HG03565 (cell line): ENCODE data around the gene MRPL55.

Experiments used
- ATAC-seq: cut with Tn5 transposase; IDR thresholded peaks from one replicate; pipeline ENCODE4 v1.9.1; 2021; ENCODE audit warnings: mild to moderate bottlenecking, moderate library complexity; ENCODE audit not compliant: unreplicated experiment

The MRPL55 gene

GRCh38 chr1:228102791-228103620, 6.1 kb downstream of the MRPL55 start, which contains the start of gene C1orf35:
Gene C1orf35 (minus strand): TSS chr1:228103325. CDS start chr1:228103227, 98 bp downstream.
- peak; percentile 73 for ATAC-seq

- no peak for ATAC-seq
Observed at GRCh38 chr1:228101994-228102790, 6.9 kb downstream of the MRPL55 start.

GRCh38 chr1:228101614-228101993, 7.5 kb downstream of the MRPL55 start:
- no peak for ATAC-seq

- ATAC-seq: no peak
Observed at GRCh38 chr1:228100822-228101613, 8.1 kb downstream of the MRPL55 start.

- no peak for ATAC-seq
Observed at GRCh38 chr1:228099331-228099732, 9.8 kb downstream of the MRPL55 start.

- no peak for ATAC-seq
Observed at GRCh38 chr1:228098323-228098931, 10.7 kb downstream of the MRPL55 start.

GRCh38 chr1:228097333-228098081, 11.6 kb downstream of the MRPL55 start:
- ATAC-seq: no peak

- no peak for ATAC-seq
Observed at GRCh38 chr1:228096416-228097332, 12.4 kb downstream of the MRPL55 start.

- no peak for ATAC-seq
Observed at GRCh38 chr1:228095938-228096337, 13.2 kb downstream of the MRPL55 start.

- ATAC-seq: no peak
Observed at GRCh38 chr1:228095161-228095560, 13.9 kb downstream of the MRPL55 start.

- ATAC-seq: no peak
Observed at GRCh38 chr1:228094432-228095016, 14.6 kb downstream of the MRPL55 start.

GRCh38 chr1:228093050-228093906, 15.8 kb downstream of the MRPL55 start:
- ATAC-seq: no peak

GRCh38 chr1:228092342-228093049, 16.6 kb downstream of the MRPL55 start:
- ATAC-seq: no peak

GRCh38 chr1:228091084-228091483, 18.0 kb downstream of the MRPL55 start:
- no peak for ATAC-seq

- no peak for ATAC-seq
Observed at GRCh38 chr1:228090613-228091081, 18.5 kb downstream of the MRPL55 start.

- ATAC-seq: no peak
Observed at GRCh38 chr1:228089519-228090380, 19.3 kb downstream of the MRPL55 start.
